K562 (cell line): ENCODE data around the gene EIF5B.

Experiments used
- CBFB ChIP-seq: sonication (generic); formaldehyde crosslinking; IDR thresholded peaks from 2 replicates; pipeline ENCODE4 v1.4.0; 2020; ENCODE audit warnings: mild to moderate bottlenecking, missing genetic modification reagents
- CTCF ChIP-seq, 3 experiments: IDR thresholded peaks in 2 of 3; conservative IDR thresholded peaks in 1 of 3; 2 replicates each; pipeline ENCODE4 v1.5.1; 2011 to 2012; ENCODE audit warnings: low read length in 3 of 3, mild to moderate bottlenecking in 3 of 3, control low read depth in 2 of 3, improper control_type of control experiment in 1 of 3, inconsistent platforms in 1 of 3, low read depth in 1 of 3, mixed read lengths in 1 of 3, moderate library complexity in 1 of 3; ENCODE audit not compliant: insufficient read depth in 2 of 3
- GATAD2A ChIP-seq: fragments of 450-650 bp; IDR thresholded peaks from 2 replicates; pipeline ENCODE4 v1.6.1; 2017
- MTF1 ChIP-seq: fragments of 250-450 bp; sonication (Bioruptor Pico); IDR thresholded peaks from 2 replicates; pipeline ENCODE4 v1.9.0; 2021; ENCODE audit warnings: moderate library complexity, mild to moderate bottlenecking, inconsistent platforms, borderline replicate concordance
- NFE2L1 ChIP-seq: fragments of 450-650 bp; IDR thresholded peaks from 2 replicates; pipeline ENCODE4 v1.6.1; 2016; ENCODE audit warnings: missing genetic modification characterization, low read depth, mild to moderate bottlenecking, missing compliant biosample characterization, moderate library complexity, borderline replicate concordance
- POLR2A ChIP-seq: fragments of 450-650 bp; conservative IDR thresholded peaks from 2 replicates; pipeline ENCODE4 v1.6.1; 2016
- POU5F1 ChIP-seq: fragments of 150-350 bp; IDR thresholded peaks from 2 replicates; pipeline ENCODE4 v1.6.1; 2014; ENCODE audit warnings: borderline replicate concordance, low read length, low read depth, mild to moderate bottlenecking; ENCODE audit not compliant: partially characterized antibody
- SRSF1 ChIP-seq: fragments of 200-400 bp; formaldehyde crosslinking; IDR thresholded peaks from 2 replicates; pipeline ENCODE4 v1.6.1; 2017; ENCODE audit warnings: mild to moderate bottlenecking, low read depth, low read length, moderate library complexity
- ZFP1 ChIP-seq: fragments of 450-650 bp; formaldehyde crosslinking; IDR thresholded peaks from 2 replicates; pipeline ENCODE4 v1.4.0; 2020; ENCODE audit warnings: mild to moderate bottlenecking, mixed read lengths
- ZNF121 ChIP-seq: sonication (generic); formaldehyde crosslinking; conservative IDR thresholded peaks from 2 replicates; pipeline ENCODE4 v1.8.0; 2022; ENCODE audit warnings: missing genetic modification reagents
- ZNF584 ChIP-seq: fragments of 200-800 bp; sonication (Bioruptor generic); IDR thresholded peaks from 2 replicates; pipeline ENCODE4 v1.6.1; 2016; ENCODE audit warnings: low read depth, mild to moderate bottlenecking, missing genetic modification characterization, missing compliant biosample characterization

GRCh38 chr2:99450199-99450598 lies 113.0 kb downstream of the EIF5B start:
- TF ChIP-seq POU5F1 (no peak), POLR2A (no peak), SRSF1 (no peak), MTF1 (CRISPR knock-in tag) (no peak), ZNF121 (CRISPR knock-in tag) (no peak), ZNF584 (CRISPR knock-in tag) (no peak), ZFP1 (CRISPR knock-in tag) (no peak), GATAD2A (no peak), CBFB (CRISPR knock-in tag) (no peak), NFE2L1 (tag) (no peak), CTCF (IDR thresholded peaks at IDR 0.05 in 2 of 3, conservative IDR thresholded peaks at IDR 0.05 in 1 of 3; ENCODE audit: insufficient read depth in 2 of 3, low read depth in 1 of 3, low read length in 3 of 3) (no peak)
